C4-2B (cell line): ENCODE measurements around the gene MICAL3.
"Not testable (repeated sequence)": the region's sequence is repeated elsewhere in the genome, so short reads cannot be mapped to it uniquely, and the experiment has no call there.

ENCODE experiments used
- H3K27ac ChIP-seq: fragments of 450-650 bp; 2 replicates; pipeline ENCODE4 v1.5.1; 2017
- ZFX ChIP-seq: fragments of 450-650 bp; IDR thresholded peaks from 2 replicates; pipeline ENCODE4 v1.6.1; 2017
- TF ChIP-seq, protein P1 (sequence below): fragments of 450-650 bp; conservative IDR thresholded peaks from 2 replicates; pipeline ENCODE4 v1.5.1; 2017; ENCODE audit warnings: mild to moderate bottlenecking

Gene MICAL3

DNA sequence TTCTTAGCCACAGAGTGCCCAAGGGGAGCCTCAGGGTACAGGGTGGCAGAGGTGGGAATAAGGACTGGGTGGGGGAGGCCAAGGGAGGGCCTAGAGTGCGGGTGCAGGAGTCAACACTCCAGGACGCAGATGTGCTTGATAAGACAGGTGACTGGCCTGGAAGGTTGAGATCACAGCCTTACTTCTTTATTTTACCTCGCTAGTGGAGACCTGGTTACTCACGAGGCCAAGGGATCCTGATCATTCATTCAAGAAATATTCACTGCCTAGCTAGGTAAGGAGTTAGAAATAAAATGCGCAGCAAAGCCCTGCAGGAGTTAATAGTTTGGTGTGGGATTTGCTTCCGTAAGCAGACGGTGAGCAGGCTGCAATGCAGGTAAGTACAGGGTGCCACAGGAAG lies 40.3 kb upstream of the MICAL3 start:
- H3K27ac ChIP-seq = no peak overlapping the region
- no peak for TF ChIP-seq ZFX
- TF ChIP-seq, protein P1, sequence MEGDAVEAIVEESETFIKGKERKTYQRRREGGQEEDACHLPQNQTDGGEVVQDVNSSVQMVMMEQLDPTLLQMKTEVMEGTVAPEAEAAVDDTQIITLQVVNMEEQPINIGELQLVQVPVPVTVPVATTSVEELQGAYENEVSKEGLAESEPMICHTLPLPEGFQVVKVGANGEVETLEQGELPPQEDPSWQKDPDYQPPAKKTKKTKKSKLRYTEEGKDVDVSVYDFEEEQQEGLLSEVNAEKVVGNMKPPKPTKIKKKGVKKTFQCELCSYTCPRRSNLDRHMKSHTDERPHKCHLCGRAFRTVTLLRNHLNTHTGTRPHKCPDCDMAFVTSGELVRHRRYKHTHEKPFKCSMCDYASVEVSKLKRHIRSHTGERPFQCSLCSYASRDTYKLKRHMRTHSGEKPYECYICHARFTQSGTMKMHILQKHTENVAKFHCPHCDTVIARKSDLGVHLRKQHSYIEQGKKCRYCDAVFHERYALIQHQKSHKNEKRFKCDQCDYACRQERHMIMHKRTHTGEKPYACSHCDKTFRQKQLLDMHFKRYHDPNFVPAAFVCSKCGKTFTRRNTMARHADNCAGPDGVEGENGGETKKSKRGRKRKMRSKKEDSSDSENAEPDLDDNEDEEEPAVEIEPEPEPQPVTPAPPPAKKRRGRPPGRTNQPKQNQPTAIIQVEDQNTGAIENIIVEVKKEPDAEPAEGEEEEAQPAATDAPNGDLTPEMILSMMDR = no peak

DNA sequence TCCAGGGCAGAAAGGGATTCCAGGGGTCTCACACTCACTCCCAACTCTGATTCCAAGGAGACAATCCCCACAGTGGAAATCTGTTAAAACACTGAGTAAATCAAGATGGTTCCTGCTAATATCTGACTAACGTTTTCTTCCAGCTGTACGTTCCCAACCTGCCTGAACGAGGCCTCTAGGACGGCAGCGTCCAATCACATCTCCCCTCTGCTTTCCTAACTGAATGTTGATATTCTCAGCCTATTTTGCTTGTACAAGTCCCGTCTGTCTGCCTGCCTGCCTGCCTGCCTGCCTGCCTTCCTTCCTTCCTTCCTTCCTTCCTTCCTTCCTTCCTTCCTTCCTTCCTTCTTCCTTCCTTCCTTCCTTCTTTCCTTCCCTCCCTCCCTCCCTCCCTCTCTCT lies 39.4 kb upstream of the MICAL3 start:
- not testable (repeated sequence) for H3K27ac ChIP-seq

DNA sequence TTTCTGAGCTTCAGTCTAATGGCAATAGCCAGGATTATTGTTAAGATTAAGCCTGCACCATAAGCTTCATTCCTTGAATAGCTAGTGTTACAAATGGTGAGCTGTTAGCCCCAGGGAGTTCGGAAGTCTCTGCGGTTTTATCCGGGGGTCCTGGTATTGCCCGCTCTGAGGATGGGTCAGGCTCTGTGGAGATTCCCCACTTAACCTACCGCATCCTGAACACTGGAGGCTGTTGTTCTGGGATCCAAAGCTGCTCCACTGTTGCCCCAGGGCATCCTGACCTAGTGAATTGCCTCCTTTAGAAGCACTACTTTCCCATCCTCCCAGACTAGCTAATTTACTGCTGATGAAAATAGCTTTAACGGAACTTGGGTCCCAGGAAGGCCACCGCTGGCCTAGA lies 38.9 kb upstream of the MICAL3 start:
- no peak for TF ChIP-seq ZFX
- TF ChIP-seq, protein P1 = no peak
- H3K27ac ChIP-seq = no peak overlapping the region

DNA sequence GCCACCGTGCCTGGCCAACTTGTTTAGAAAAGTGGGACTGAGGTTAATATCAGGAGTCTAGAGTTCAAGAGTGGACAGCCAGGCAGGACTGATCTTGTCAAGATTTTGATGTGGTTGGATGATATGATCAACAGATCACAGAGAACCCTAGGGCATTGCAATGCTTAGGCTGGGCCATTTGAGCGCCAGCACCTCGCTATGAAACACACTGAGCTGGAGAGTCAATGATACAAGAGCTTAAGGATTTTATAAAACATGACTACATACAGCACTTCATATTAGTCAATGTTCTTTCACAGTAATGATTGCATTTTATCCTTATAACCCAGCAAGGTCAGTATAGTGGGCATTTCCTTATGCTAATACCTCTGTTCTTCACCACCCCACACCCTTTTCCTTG lies 38.1 kb upstream of the MICAL3 start:
- TF ChIP-seq ZFX = no peak

GRCh38 chr22:18060646-18061620 lies 36.6 kb upstream of the MICAL3 start:
- H3K27ac ChIP-seq = no peak overlapping the region
- TF ChIP-seq, protein P1 = no peak
- no peak for TF ChIP-seq ZFX

More for the DNA sequence above, 38.1 kb upstream of the MICAL3 start:
- no peak overlapping the region for H3K27ac ChIP-seq

DNA sequence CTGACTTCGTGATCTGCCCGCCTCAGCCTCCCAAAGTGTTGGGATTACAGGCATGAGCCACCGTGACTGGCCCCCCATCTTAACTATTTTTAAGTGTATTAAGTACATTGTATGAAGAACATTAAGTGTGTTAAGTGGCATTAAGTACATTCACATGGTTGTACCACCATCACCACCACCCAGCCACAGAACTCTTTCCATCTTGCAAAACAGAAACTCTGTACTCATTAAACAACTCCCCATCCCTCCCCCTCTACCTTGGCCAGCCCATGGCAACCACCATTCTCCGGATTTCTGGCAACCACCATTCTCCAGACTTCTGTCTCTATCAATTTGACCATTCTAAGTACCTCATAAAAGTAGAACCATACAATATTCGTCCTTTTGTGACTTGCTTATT lies 35.6 kb upstream of the MICAL3 start:
- TF ChIP-seq, protein P1 = no peak
- TF ChIP-seq ZFX = no peak
- H3K27ac ChIP-seq = no peak overlapping the region

DNA sequence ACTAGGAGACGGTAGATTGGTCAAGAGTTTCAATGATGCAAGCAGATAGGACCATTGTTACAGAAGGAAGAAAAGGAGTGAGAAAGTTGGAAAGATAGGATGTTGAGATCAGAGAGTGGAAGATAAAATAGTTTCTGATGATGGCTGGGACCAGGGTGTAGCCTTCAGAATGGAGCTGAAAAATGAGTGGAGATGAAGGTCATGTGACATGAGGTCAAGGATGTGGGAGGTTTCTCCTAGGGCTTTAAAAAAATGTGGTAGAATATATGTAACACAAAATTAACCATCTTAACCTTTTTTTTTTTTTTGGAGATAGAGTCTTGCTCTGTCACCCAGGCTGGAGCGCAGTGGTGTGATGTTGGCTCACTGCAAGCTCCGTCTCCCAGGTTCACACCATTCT lies 35.1 kb upstream of the MICAL3 start:
- peak overlapping the region; percentile 20; the same call in 1 of the 2 replicates for H3K27ac ChIP-seq
- no peak for TF ChIP-seq ZFX
- TF ChIP-seq, protein P1 = no peak

GRCh38 chr22:18059094-18059417 lies 34.7 kb upstream of the MICAL3 start:
- TF ChIP-seq ZFX = no peak
- TF ChIP-seq, protein P1 = no peak
- peak overlapping the region; percentile 20 for H3K27ac ChIP-seq
